H1 (cell line): ENCODE data around the gene PLTP. TPM values are rescaled to one million over a fixed set of nuclear protein-coding genes. Genes with fewer than 3 reads are reported as not detected.

Source experiments
- CTCF ChIA-PET: fragments of 300-600 bp; sonication (Branson Sonifier 250); formaldehyde crosslinking; loops from one replicate; lab custom pipeline; 2021; ENCODE audit not compliant: partially characterized antibody; lab: Charles Lee
- POLR2A ChIA-PET: fragments of 300-600 bp; sonication (Branson Sonifier 250); formaldehyde crosslinking; loops from one replicate; lab custom pipeline; 2021; ENCODE audit warnings: inconsistent platforms; ENCODE audit not compliant: partially characterized antibody; lab: Charles Lee
- DNase-seq, 2 experiments: peaks; one replicate each; pipeline versions ENCODE4 v3.0.0 to v3.0.0-alpha.2; 2010 to 2022; ENCODE audit warnings: low spot score in 2 of 2, low read depth in 1 of 2, mixed read lengths in 1 of 2
- FAIRE-seq: peaks from 2 replicates; lab custom pipeline; 2011; peaks lifted over from hg19 to GRCh38; lab: Jason Lieb, UNC
- H2AFZ ChIP-seq: 2 replicates; pipeline ENCODE4 v1.8.1; 2012; ENCODE audit warnings: low read length, inconsistent platforms
- H2AK5ac ChIP-seq: 2 replicates; pipeline ENCODE4 v1.6.1; 2013; ENCODE audit warnings: low read depth, low read length
- H2BK120ac ChIP-seq: replicated peaks from 2 replicates; pipeline ENCODE3; 2013; ENCODE audit warnings: low read depth, low read length, inconsistent platforms
- H2BK12ac ChIP-seq: 2 replicates; pipeline ENCODE4 v1.6.1; 2013; ENCODE audit warnings: low read depth, low read length
- H2BK15ac ChIP-seq: 2 replicates; pipeline ENCODE4 v1.6.1; 2013; ENCODE audit warnings: low read length
- H2BK20ac ChIP-seq: 2 replicates; pipeline ENCODE4 v1.6.1; 2013; ENCODE audit warnings: low read length
- H2BK5ac ChIP-seq: 2 replicates; pipeline ENCODE4 v1.6.1; 2013; ENCODE audit warnings: low read depth, low read length
- H3K14ac ChIP-seq: 2 replicates; pipeline ENCODE4 v1.6.1; 2013; ENCODE audit warnings: inconsistent platforms; ENCODE audit not compliant: insufficient read length
- H3K18ac ChIP-seq: 2 replicates; pipeline ENCODE4 v1.6.1; 2013; ENCODE audit warnings: low read length; ENCODE audit errors: extremely low read depth
- H3K23ac ChIP-seq: 2 replicates; pipeline ENCODE4 v1.6.1; 2013; ENCODE audit warnings: inconsistent platforms; ENCODE audit not compliant: insufficient read length
- H3K23me2 ChIP-seq: 2 replicates; pipeline ENCODE4 v1.6.1; 2013; ENCODE audit warnings: low read depth, low read length
- H3K27ac ChIP-seq: 2 replicates; pipeline ENCODE4 v1.6.1; 2011; ENCODE audit warnings: low read depth, low read length, inconsistent platforms
- H3K27me3 ChIP-seq, 4 experiments: replicated peaks in 1 of 4; 1 replicate in 1 of 4; 2 replicates in 3 of 4; pipeline versions ENCODE4 v1.6.1 to v1.8.1; 2011 to 2013; ENCODE audit warnings: low read length in 3 of 4, mild to moderate bottlenecking in 3 of 4, inconsistent platforms in 2 of 4, mixed read lengths in 2 of 4, moderate library complexity in 1 of 4; ENCODE audit not compliant: control insufficient read depth in 3 of 4, insufficient read depth in 3 of 4; ENCODE audit errors: extremely low read depth in 1 of 4
- H3K36me3 ChIP-seq, 4 experiments: 2 replicates each; pipeline versions ENCODE4 v1.6.1 to v1.8.1; 2011 to 2013; ENCODE audit warnings: mild to moderate bottlenecking in 4 of 4, low read length in 3 of 4, moderate library complexity in 2 of 4, control low read depth in 1 of 4, inconsistent platforms in 1 of 4; ENCODE audit not compliant: insufficient read depth in 4 of 4, control insufficient read depth in 2 of 4
- H3K4ac ChIP-seq: replicated peaks from 2 replicates; pipeline ENCODE3; 2013; ENCODE audit warnings: low read length, low read depth, mixed read lengths, inconsistent platforms; ENCODE audit not compliant: insufficient read length
- H3K4me1 ChIP-seq, 4 experiments: replicated peaks in 1 of 4; 1 replicate in 1 of 4; 2 replicates in 3 of 4; pipeline versions ENCODE4 v1.6.1 to v1.8.1; 2011 to 2013; ENCODE audit warnings: low read length in 3 of 4, inconsistent platforms in 2 of 4, mixed read lengths in 1 of 4; ENCODE audit not compliant: insufficient read depth in 4 of 4, control insufficient read depth in 3 of 4
- H3K4me2 ChIP-seq, 2 experiments: 2 replicates each; pipeline versions ENCODE4 v1.6.1 to v1.8.1; 2011 to 2013; ENCODE audit warnings: low read depth in 2 of 2, low read length in 2 of 2, control low read depth in 1 of 2, inconsistent platforms in 1 of 2, mild to moderate bottlenecking in 1 of 2; ENCODE audit not compliant: insufficient read depth in 1 of 2
- H3K4me3 ChIP-seq, 4 experiments: fragments of 200-600, 300-600 bp in 1 of 4; sonication (generic), shearing (Covaris generic), sonication (Bioruptor Twin) in 1 of 4; 2 replicates each; pipeline versions ENCODE4 v1.5.1 to v1.8.1; 2011 to 2016; ENCODE audit warnings: low read length in 4 of 4, low read depth in 3 of 4, control low read depth in 2 of 4, inconsistent platforms in 2 of 4, mild to moderate bottlenecking in 2 of 4, mixed read lengths in 1 of 4, moderate library complexity in 1 of 4; ENCODE audit not compliant: insufficient read depth in 2 of 4; ENCODE audit errors: extremely low read depth in 1 of 4
- H3K56ac ChIP-seq: replicated peaks from 2 replicates; pipeline ENCODE3; 2013; ENCODE audit warnings: low read depth, mild to moderate bottlenecking, mixed read lengths, low read length, inconsistent platforms; ENCODE audit not compliant: insufficient read length
- H3K79me1 ChIP-seq: 2 replicates; pipeline ENCODE4 v1.6.1; 2013; ENCODE audit warnings: low read depth, low read length, control low read depth
- H3K79me2 ChIP-seq, 2 experiments: 2 replicates each; pipeline versions ENCODE4 v1.6.1 to v1.8.1; 2012 to 2013; ENCODE audit warnings: low read length in 2 of 2, mild to moderate bottlenecking in 2 of 2, inconsistent platforms in 1 of 2; ENCODE audit not compliant: insufficient read depth in 2 of 2, control insufficient read depth in 1 of 2
- H3K9ac ChIP-seq, 4 experiments: replicated peaks in 1 of 4; 1 replicate in 1 of 4; 2 replicates in 3 of 4; pipeline versions ENCODE4 v1.6.1 to v1.8.1; 2011 to 2013; ENCODE audit warnings: low read depth in 3 of 4, low read length in 3 of 4, control low read depth in 2 of 4, mild to moderate bottlenecking in 2 of 4, moderate library complexity in 2 of 4, inconsistent platforms in 1 of 4; ENCODE audit errors: extremely low read depth in 1 of 4
- H3K9me3 ChIP-seq, 2 experiments: 2 replicates each; pipeline versions ENCODE4 v1.6.1 to v1.8.1; 2012 to 2013; ENCODE audit warnings: mild to moderate bottlenecking in 2 of 2, moderate library complexity in 2 of 2, control low read depth in 1 of 2, inconsistent platforms in 1 of 2, low read depth in 1 of 2, low read length in 1 of 2, mixed read lengths in 1 of 2; ENCODE audit not compliant: insufficient read depth in 2 of 2
- H4K20me1 ChIP-seq, 2 experiments: replicated peaks in 1 of 2; 2 replicates each; pipeline versions ENCODE3 to v1.8.1; 2011 to 2013; ENCODE audit warnings: inconsistent platforms in 2 of 2, low read length in 2 of 2, mild to moderate bottlenecking in 1 of 2; ENCODE audit not compliant: insufficient read depth in 2 of 2, control insufficient read depth in 1 of 2
- H4K5ac ChIP-seq: 2 replicates; pipeline ENCODE4 v1.6.1; 2013; ENCODE audit warnings: low read length, low read depth, mixed read lengths, inconsistent platforms; ENCODE audit not compliant: insufficient read length
- H4K8ac ChIP-seq: 2 replicates; pipeline ENCODE4 v1.8.0; 2013; ENCODE audit warnings: mild to moderate bottlenecking, moderate library complexity, low read length, inconsistent platforms; ENCODE audit not compliant: insufficient read depth; ENCODE audit errors: extremely low read depth
- H4K91ac ChIP-seq: replicated peaks from 2 replicates; pipeline ENCODE3; 2013; ENCODE audit warnings: low read length, mixed read lengths, inconsistent platforms; ENCODE audit not compliant: insufficient read length
- CBX5 ChIP-seq: fragments of 300-800, 300-1000 bp; sonication (generic); IDR thresholded peaks from 2 replicates; pipeline ENCODE4 v1.7.1; 2016; ENCODE audit warnings: antibody characterized with exemption, low read length, low read depth
- POLR2A ChIP-seq, 2 experiments: IDR thresholded peaks; 1 replicate in 1 of 2; 2 replicates in 1 of 2; pipeline ENCODE4 v1.6.1; 2011; ENCODE audit warnings: low read depth in 2 of 2, low read length in 2 of 2, mild to moderate bottlenecking in 2 of 2; ENCODE audit errors: control extremely low read depth in 1 of 2
- TAF7 ChIP-seq: optimal IDR thresholded peaks from 2 replicates; pipeline ENCODE3; 2011; ENCODE audit warnings: low read depth, mild to moderate bottlenecking, inconsistent platforms, low read length, moderate library complexity, borderline replicate concordance
- WGBS, 2 experiments: shearing (Covaris generic) in 1 of 2; methylation state at CpG; one replicate each; pipeline versions ENCODE4 v1.1.6 to v1.1.7; 2013 to 2015; ENCODE audit warnings: low lambda C conversion rate in 2 of 2, mixed read lengths in 2 of 2, inconsistent platforms in 1 of 2, low coverage in 1 of 2, missing lambda C conversion rate in 1 of 2; ENCODE audit not compliant: insufficient replicate concordance in 2 of 2, insufficient coverage in 1 of 2, insufficient read length in 1 of 2; ENCODE audit errors: extremely low coverage in 1 of 2, missing lambda C conversion rate in 1 of 2; 5-methylcytosine and 5-hydroxymethylcytosine counted together
- polyA plus RNA-seq, 7 experiments: library from polyadenylated mRNA; depleted of rRNA in 3 of 7; stranded (reverse) in 5 of 7; unstranded in 2 of 7; fragments of >200 nt in 5 of 7; fragments of 200-250 nt in 2 of 7; gene quantifications; 1 replicate in 5 of 7; 2 replicates in 1 of 7; 4 replicates in 1 of 7; pipeline versions ENCODE4 v1.2.1 to v1.2.3, GENCODE V29; 2011 to 2013; ENCODE audit warnings: missing spikeins in 2 of 7, mixed read lengths in 2 of 7
- total RNA-seq: library from RNA; stranded (reverse); fragmentation: NEBNext Ultra II Directional; extraction: Animal tissue kit (Norgen Biotek cat#: 25700); gene quantifications from 2 replicates; pipeline ENCODE4 v1.2.1, GENCODE V29; 2021
- TF ChIP-seq, protein P1 (sequence below): IDR thresholded peaks from 2 replicates; pipeline ENCODE4 v1.6.1; 2012; ENCODE audit warnings: low read length, inconsistent platforms

PLTP gene
- total and polyA plus RNA-seq, 2 of the 8 experiments (the other 6 are each of a cell fraction or from before 2014, with no cell fraction given), result 120 to 194 TPM

DNA sequence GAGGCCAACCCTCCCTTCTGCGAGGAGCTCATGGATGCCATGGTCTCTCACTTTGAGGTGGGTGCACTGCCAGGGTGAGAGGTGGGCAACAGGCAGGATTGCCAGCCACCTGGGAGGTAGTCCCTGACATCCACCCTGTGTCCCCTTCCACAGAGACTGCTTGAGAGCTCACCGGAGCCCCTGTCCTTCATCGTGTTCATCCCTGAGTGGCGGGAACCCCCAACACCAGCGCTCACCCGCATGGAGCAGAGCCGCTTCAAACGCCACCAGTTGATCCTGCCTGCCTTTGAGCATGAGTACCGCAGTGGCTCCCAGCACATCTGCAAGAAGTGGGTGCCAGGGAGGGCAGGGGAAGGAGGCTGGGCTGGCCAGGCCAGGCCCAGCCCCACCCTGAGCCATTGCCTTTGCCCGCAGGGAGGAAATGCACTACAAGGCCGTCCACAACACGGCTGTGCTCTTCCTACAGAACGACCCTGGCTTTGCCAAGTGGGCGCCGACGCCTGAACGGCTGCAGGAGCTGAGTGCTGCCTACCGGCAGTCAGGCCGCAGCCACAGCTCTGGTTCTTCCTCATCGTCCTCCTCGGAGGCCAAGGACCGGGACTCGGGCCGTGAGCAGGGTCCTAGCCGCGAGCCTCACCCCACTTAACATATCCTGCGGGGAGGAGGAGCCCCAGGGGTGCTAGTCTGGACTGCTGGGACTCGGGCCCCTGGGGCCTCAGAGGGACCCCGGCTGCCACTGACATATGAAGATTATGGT is 35.3 kb upstream of the PLTP start:
- no peaks in the 10 kb centered on the region for H3K79me2 ChIP-seq
- no peak overlapping the region for H4K91ac ChIP-seq
- H3K4me3 ChIP-seq, result no peak overlapping the region
- H2AFZ ChIP-seq, result no peak overlapping the region
- ChIA-PET CTCF (interaction anchor here (1.4 to 8.7 kb wide), 4 partner anchors 13 to 57 kb away, joined by 6 to 82 read pairs (median 25); partner anchors contain the start of genes CTSA, NEURL2 and PCIF1), POLR2A (interaction anchor here (1.1 to 14.0 kb wide), 10 partner anchors 11 to 131 kb away, joined by 3 to 283 read pairs (median 6); partner anchors contain the start of genes PCIF1, PLTP, SNX21 and ZNF335)
- 93% methylated on average over 28 of the region's 29 CpGs; no CpG with 5 or more reads in 1 of the 2 experiments for WGBS, 2 experiments
- H2BK20ac ChIP-seq, result no peak overlapping the region
- H2BK15ac ChIP-seq, result no peak overlapping the region
- H3K4me1 ChIP-seq, result peaks cover 0 to 3% (median 1%) of the 10 kb centered on the region in 4 experiments; a peak in 1 of 7 replicates
- peak overlapping the region; percentile 57; the same call in 1 of the 2 replicates for H4K8ac ChIP-seq
- no peak overlapping the region for H2BK5ac ChIP-seq
- no peaks in the 10 kb centered on the region; a peak in 1 of 7 replicates for H3K27me3 ChIP-seq
- no peak overlapping the region for H3K23ac ChIP-seq
- peaks cover 2 to 17% of the 10 kb centered on the region in 2 experiments for H4K20me1 ChIP-seq
- H3K18ac ChIP-seq, result no peak overlapping the region
- no peak overlapping the region for H3K14ac ChIP-seq
- H3K4me2 ChIP-seq, result no peak overlapping the region
- no peak overlapping the region for H3K56ac ChIP-seq
- no peak overlapping the region for H2BK12ac ChIP-seq
- peaks cover 33 to 69% (median 52%) of the 10 kb centered on the region in 4 experiments for H3K36me3 ChIP-seq
- H3K23me2 ChIP-seq, result no peaks in the 10 kb centered on the region
- no peak overlapping the region for H2AK5ac ChIP-seq
- H3K79me1 ChIP-seq, result peaks cover 3% of the 10 kb centered on the region; the same call in 1 of the 2 replicates
- H4K5ac ChIP-seq, result no peak overlapping the region
- DNase-seq, result no peak
- no peak for TF ChIP-seq POLR2A (IDR thresholded peaks at IDR 0.05; ENCODE audit: control extremely low read depth in 1 of 2, low read depth in 2 of 2, low read length in 2 of 2)
- TF ChIP-seq CBX5, result no peak
- TF ChIP-seq TAF7, result no peak
- TF ChIP-seq, protein P1, sequence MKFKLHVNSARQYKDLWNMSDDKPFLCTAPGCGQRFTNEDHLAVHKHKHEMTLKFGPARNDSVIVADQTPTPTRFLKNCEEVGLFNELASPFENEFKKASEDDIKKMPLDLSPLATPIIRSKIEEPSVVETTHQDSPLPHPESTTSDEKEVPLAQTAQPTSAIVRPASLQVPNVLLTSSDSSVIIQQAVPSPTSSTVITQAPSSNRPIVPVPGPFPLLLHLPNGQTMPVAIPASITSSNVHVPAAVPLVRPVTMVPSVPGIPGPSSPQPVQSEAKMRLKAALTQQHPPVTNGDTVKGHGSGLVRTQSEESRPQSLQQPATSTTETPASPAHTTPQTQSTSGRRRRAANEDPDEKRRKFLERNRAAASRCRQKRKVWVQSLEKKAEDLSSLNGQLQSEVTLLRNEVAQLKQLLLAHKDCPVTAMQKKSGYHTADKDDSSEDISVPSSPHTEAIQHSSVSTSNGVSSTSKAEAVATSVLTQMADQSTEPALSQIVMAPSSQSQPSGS, result no peak
- TF ChIP-seq, all 59 proteins: peak for 0
- FAIRE-seq, result no peak
- no peak overlapping the region for H3K4ac ChIP-seq
- no peaks in the 10 kb centered on the region for H3K9me3 ChIP-seq
- H3K27ac ChIP-seq, result no peak overlapping the region
- H2BK120ac ChIP-seq, result no peak overlapping the region
- H3K9ac ChIP-seq, result no peak overlapping the region
